H9 (cell line): ENCODE data around the gene EEF2K. TPM values are rescaled to one million over a fixed set of nuclear protein-coding genes. Genes with fewer than 3 reads are reported as not detected.
A peak's percentile ranks its signal among the peaks of the same experiment; 100 is the strongest.

Experiments used
- DNase-seq: peaks from one replicate; pipeline ENCODE4 v3.0.0-alpha.2; 2017
- H2AFZ ChIP-seq: one replicate; pipeline ENCODE4 v1.6.1; 2013; ENCODE audit warnings: mild to moderate bottlenecking, low read length, control low read depth, moderate library complexity
- H2AK5ac ChIP-seq: 2 replicates; pipeline ENCODE4 v1.6.1; 2013; ENCODE audit warnings: low read length, control low read depth, mixed read lengths; ENCODE audit not compliant: insufficient read length
- H2BK120ac ChIP-seq: one replicate; pipeline ENCODE4 v1.6.1; 2013; ENCODE audit warnings: low read depth, mild to moderate bottlenecking, low read length, control low read depth, inconsistent platforms; ENCODE audit not compliant: poor library complexity, severe bottlenecking
- H2BK12ac ChIP-seq: 2 replicates; pipeline ENCODE4 v1.6.1; 2013; ENCODE audit warnings: low read length, control low read depth, mixed read lengths, low read depth; ENCODE audit not compliant: insufficient read length
- H2BK15ac ChIP-seq: 2 replicates; pipeline ENCODE4 v1.6.1; 2013; ENCODE audit warnings: low read depth, low read length, control low read depth
- H2BK20ac ChIP-seq: one replicate; pipeline ENCODE4 v1.6.1; 2013; ENCODE audit warnings: low read depth, mild to moderate bottlenecking, low read length, control low read depth, inconsistent platforms; ENCODE audit not compliant: poor library complexity, severe bottlenecking
- H2BK5ac ChIP-seq: 2 replicates; pipeline ENCODE4 v1.6.1; 2013; ENCODE audit warnings: low read length, control low read depth, mixed read lengths; ENCODE audit not compliant: insufficient read length
- H3K14ac ChIP-seq: 2 replicates; pipeline ENCODE4 v1.6.1; 2013; ENCODE audit warnings: low read length, control low read depth; ENCODE audit not compliant: insufficient read depth
- H3K18ac ChIP-seq: 2 replicates; pipeline ENCODE4 v1.6.1; 2013; ENCODE audit warnings: low read depth, mild to moderate bottlenecking, mixed read lengths, low read length, control low read depth; ENCODE audit not compliant: insufficient read length
- H3K23ac ChIP-seq: 2 replicates; pipeline ENCODE4 v1.6.1; 2013; ENCODE audit warnings: low read length, control low read depth, mixed read lengths, low read depth; ENCODE audit not compliant: insufficient read length
- H3K23me2 ChIP-seq: 2 replicates; pipeline ENCODE4 v1.6.1; 2013; ENCODE audit warnings: low read depth, mild to moderate bottlenecking, mixed read lengths, low read length, control low read depth; ENCODE audit not compliant: insufficient read length, poor library complexity, severe bottlenecking
- H3K27ac ChIP-seq: 2 replicates; pipeline ENCODE4 v1.5.1; 2013; ENCODE audit warnings: low read length, control low read depth, mixed read lengths, low read depth; ENCODE audit not compliant: insufficient read length
- H3K27me3 ChIP-seq: 2 replicates; pipeline ENCODE4 v1.6.1; 2013; ENCODE audit warnings: low read length, control low read depth, inconsistent platforms; ENCODE audit not compliant: insufficient read depth
- H3K4ac ChIP-seq: 2 replicates; pipeline ENCODE4 v1.6.1; 2013; ENCODE audit warnings: low read depth, mild to moderate bottlenecking, control low read depth, inconsistent platforms, low read length, moderate library complexity
- H3K4me1 ChIP-seq: 2 replicates; pipeline ENCODE4 v1.6.1; 2013; ENCODE audit warnings: low read length, control low read depth, inconsistent platforms; ENCODE audit not compliant: insufficient read depth
- H3K4me2 ChIP-seq: 2 replicates; pipeline ENCODE4 v1.6.1; 2013; ENCODE audit warnings: low read length, control low read depth, mixed read lengths; ENCODE audit not compliant: insufficient read length, insufficient read depth
- H3K56ac ChIP-seq: 2 replicates; pipeline ENCODE4 v1.6.1; 2013; ENCODE audit warnings: low read depth, mild to moderate bottlenecking, mixed read lengths, low read length, control low read depth; ENCODE audit not compliant: insufficient read length
- H3K79me1 ChIP-seq: 2 replicates; pipeline ENCODE4 v1.6.1; 2013; ENCODE audit warnings: low read depth, mild to moderate bottlenecking, moderate library complexity, low read length, control low read depth, inconsistent platforms; ENCODE audit not compliant: insufficient read depth, poor library complexity, severe bottlenecking
- H3K79me2 ChIP-seq: 2 replicates; pipeline ENCODE4 v1.6.1; 2013; ENCODE audit warnings: low read length, control low read depth, inconsistent platforms; ENCODE audit not compliant: insufficient read depth
- H3K9ac ChIP-seq: 2 replicates; pipeline ENCODE4 v1.6.1; 2013; ENCODE audit warnings: low read length, control low read depth, mixed read lengths; ENCODE audit not compliant: insufficient read length; ENCODE audit errors: extremely low read depth
- H3K9me3 ChIP-seq: one replicate; pipeline ENCODE4 v1.6.1; 2013; ENCODE audit warnings: low read depth, low read length, inconsistent platforms; ENCODE audit not compliant: control insufficient read depth
- H3T11ph ChIP-seq: one replicate; pipeline ENCODE4 v1.6.1; 2013; ENCODE audit warnings: mild to moderate bottlenecking, low read length, control low read depth, inconsistent platforms
- H4K20me1 ChIP-seq: one replicate; pipeline ENCODE4 v1.6.1; 2013; ENCODE audit not compliant: control insufficient read depth, insufficient read length, insufficient read depth
- H4K5ac ChIP-seq: 2 replicates; pipeline ENCODE4 v1.6.1; 2013; ENCODE audit warnings: low read depth, mild to moderate bottlenecking, mixed read lengths, low read length, control low read depth; ENCODE audit not compliant: insufficient read length
- H4K8ac ChIP-seq: replicated peaks from 2 replicates; pipeline ENCODE4 v1.6.1; 2013; ENCODE audit warnings: low read length, control low read depth, mixed read lengths, low read depth; ENCODE audit not compliant: insufficient read length
- H4K91ac ChIP-seq: 2 replicates; pipeline ENCODE4 v1.6.1; 2013; ENCODE audit warnings: low read depth, mild to moderate bottlenecking, moderate library complexity, mixed read lengths, low read length, control low read depth; ENCODE audit not compliant: insufficient read length
- H3K27ac Mint-ChIP-seq, 3 experiments: 2 replicates in 2 of 3; 3 replicates in 1 of 3; pipeline ENCODE4 v1.8.0; 2020 to 2021; ENCODE audit warnings: mixed read lengths in 3 of 3, mild to moderate bottlenecking in 1 of 3, moderate library complexity in 1 of 3
- H3K27me3 Mint-ChIP-seq: 2 replicates; pipeline ENCODE4 v1.8.0; 2021; ENCODE audit warnings: low read depth, mild to moderate bottlenecking, moderate library complexity, mixed read lengths
- H3K36me3 Mint-ChIP-seq, 3 experiments: 2 replicates in 2 of 3; 3 replicates in 1 of 3; pipeline ENCODE4 v1.8.0; 2020 to 2021; ENCODE audit warnings: low read depth in 3 of 3, mixed read lengths in 3 of 3; ENCODE audit not compliant: insufficient read depth in 1 of 3
- H3K4me1 Mint-ChIP-seq, 2 experiments: 2 replicates each; pipeline ENCODE4 v1.8.0; 2020; ENCODE audit warnings: mixed read lengths in 2 of 2
- H3K4me3 Mint-ChIP-seq, 2 experiments: 2 replicates in 1 of 2; 3 replicates in 1 of 2; pipeline ENCODE4 v1.8.0; 2020 to 2021; ENCODE audit warnings: mild to moderate bottlenecking in 2 of 2, mixed read lengths in 2 of 2, moderate library complexity in 1 of 2
- H3K9me3 Mint-ChIP-seq, 2 experiments: 2 replicates in 1 of 2; 3 replicates in 1 of 2; pipeline ENCODE4 v1.8.0; 2020; ENCODE audit warnings: mild to moderate bottlenecking in 2 of 2, mixed read lengths in 2 of 2, moderate library complexity in 1 of 2
- WGBS: extraction: QIAGEN DNeasy Blood & Tissue Kit; methylation state at CpG from one replicate; pipeline ENCODE4 v1.1.7; 2013; ENCODE audit warnings: missing lambda C conversion rate, low lambda C conversion rate, mixed read lengths; ENCODE audit not compliant: insufficient read length; ENCODE audit errors: extremely low coverage; 5-methylcytosine and 5-hydroxymethylcytosine counted together
- total RNA-seq: library from RNA; stranded (reverse); gene quantifications from 2 replicates; pipeline ENCODE4 v1.2.1, GENCODE V29; 2021
- TF ChIP-seq, protein P1 (sequence below): fragments of 200-600 bp; sonication (generic); conservative IDR thresholded peaks from 3 replicates; pipeline ENCODE4 v1.8.0; 2021; ENCODE audit warnings: antibody characterized with exemption, mild to moderate bottlenecking

EEF2K gene
- total RNA-seq, 1 experiment from 2014 or later, result 20.7 TPM

- H3K23ac ChIP-seq, result no peak overlapping the region
- no peak overlapping the region for H4K8ac ChIP-seq
- no peak overlapping the region for H3K9ac ChIP-seq
- Mint-ChIP-seq H3K4me3 (no peak overlapping the region), H3K36me3 (peaks cover 0 to 4% (median 1%) of the 10 kb centered on the region in 3 experiments; a peak in 4 of 7 replicates), H3K27me3 (no peaks in the 10 kb centered on the region; the same call in 1 of the 2 replicates), H3K9me3 (0 out of 5 replicates have a peak, but pooled peaks cover 0 to 2% of the 10 kb centered on the region in 2 experiments), H3K4me1 (peaks cover 19 to 20% of the 10 kb centered on the region in 2 experiments), H3K27ac (peak overlapping the region in 1 of 3 experiments; percentile 58; a peak in 2 of 7 replicates)
- TF ChIP-seq, protein P1, sequence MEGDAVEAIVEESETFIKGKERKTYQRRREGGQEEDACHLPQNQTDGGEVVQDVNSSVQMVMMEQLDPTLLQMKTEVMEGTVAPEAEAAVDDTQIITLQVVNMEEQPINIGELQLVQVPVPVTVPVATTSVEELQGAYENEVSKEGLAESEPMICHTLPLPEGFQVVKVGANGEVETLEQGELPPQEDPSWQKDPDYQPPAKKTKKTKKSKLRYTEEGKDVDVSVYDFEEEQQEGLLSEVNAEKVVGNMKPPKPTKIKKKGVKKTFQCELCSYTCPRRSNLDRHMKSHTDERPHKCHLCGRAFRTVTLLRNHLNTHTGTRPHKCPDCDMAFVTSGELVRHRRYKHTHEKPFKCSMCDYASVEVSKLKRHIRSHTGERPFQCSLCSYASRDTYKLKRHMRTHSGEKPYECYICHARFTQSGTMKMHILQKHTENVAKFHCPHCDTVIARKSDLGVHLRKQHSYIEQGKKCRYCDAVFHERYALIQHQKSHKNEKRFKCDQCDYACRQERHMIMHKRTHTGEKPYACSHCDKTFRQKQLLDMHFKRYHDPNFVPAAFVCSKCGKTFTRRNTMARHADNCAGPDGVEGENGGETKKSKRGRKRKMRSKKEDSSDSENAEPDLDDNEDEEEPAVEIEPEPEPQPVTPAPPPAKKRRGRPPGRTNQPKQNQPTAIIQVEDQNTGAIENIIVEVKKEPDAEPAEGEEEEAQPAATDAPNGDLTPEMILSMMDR, result no peak
- no peak overlapping the region for H2BK12ac ChIP-seq
- no peak overlapping the region for H3K27ac ChIP-seq
- no peak overlapping the region for H2BK5ac ChIP-seq
- H3K79me1 ChIP-seq, result peaks cover 2% of the 10 kb centered on the region
- no peak overlapping the region for H3T11ph ChIP-seq
- H3K9me3 ChIP-seq, result no peaks in the 10 kb centered on the region
- no peak overlapping the region for H3K56ac ChIP-seq
- no peaks in the 10 kb centered on the region for H3K27me3 ChIP-seq
- H2AK5ac ChIP-seq, result no peak overlapping the region
- H4K20me1 ChIP-seq, result no peaks in the 10 kb centered on the region
- no CpG with 5 or more reads among the region's 11 CpGs for WGBS
- H3K4me2 ChIP-seq, result no peak overlapping the region
- no peak overlapping the region for H3K4ac ChIP-seq
- H4K5ac ChIP-seq, result no peak overlapping the region
- no peak overlapping the region for H2BK15ac ChIP-seq
- peaks cover 3% of the 10 kb centered on the region; the same call in 1 of the 2 replicates for H3K4me1 ChIP-seq
- no peaks in the 10 kb centered on the region for H3K79me2 ChIP-seq
- H3K23me2 ChIP-seq, result no peaks in the 10 kb centered on the region
- no peak overlapping the region for H2AFZ ChIP-seq
- H2BK120ac ChIP-seq, result no peak overlapping the region
- no peak overlapping the region for H4K91ac ChIP-seq
- no peak overlapping the region for H3K14ac ChIP-seq
- H3K18ac ChIP-seq, result no peak overlapping the region
- no peak for DNase-seq
- no peak overlapping the region for H2BK20ac ChIP-seq
Measured at GRCh38 chr16:22220069-22220440, 14.0 kb downstream of the EEF2K start.
